GM19240 (cell line): ENCODE results near the gene IGFBP4.

Experiments used
- DNase-seq: peaks from one replicate; pipeline ENCODE4 v3.0.0; 2011; ENCODE audit warnings: low spot score; ENCODE audit not compliant: insufficient read length

IGFBP4 gene

GRCh38 chr17:40454613-40454995 lies 11.4 kb downstream of the IGFBP4 start:
- DNase-seq, result no peak

- no peak for DNase-seq
Measured at GRCh38 chr17:40456396-40456951, 13.2 kb downstream of the IGFBP4 start.

- no peak for DNase-seq
Measured at GRCh38 chr17:40457369-40457768, 14.1 kb downstream of the IGFBP4 start.

- DNase-seq, result no peak
Measured at GRCh38 chr17:40457964-40458791, 14.9 kb downstream of the IGFBP4 start.

- no peak for DNase-seq
Measured at GRCh38 chr17:40458851-40459482, 15.7 kb downstream of the IGFBP4 start.

- DNase-seq, result no peak
Measured at GRCh38 chr17:40459636-40460603, 16.7 kb downstream of the IGFBP4 start.

- DNase-seq, result no peak
Measured at GRCh38 chr17:40460604-40460967, 17.3 kb downstream of the IGFBP4 start.

GRCh38 chr17:40460968-40461731 lies 17.9 kb downstream of the IGFBP4 start:
- no peak for DNase-seq

- no peak for DNase-seq
Measured at GRCh38 chr17:40461732-40462342, 18.6 kb downstream of the IGFBP4 start.

- no peak for DNase-seq
Measured at GRCh38 chr17:40462343-40463121, 19.3 kb downstream of the IGFBP4 start.

- DNase-seq, result no peak
Measured at GRCh38 chr17:40463122-40463550, 19.9 kb downstream of the IGFBP4 start.

GRCh38 chr17:40464392-40464855 lies 21.2 kb downstream of the IGFBP4 start:
- no peak for DNase-seq

GRCh38 chr17:40466298-40466971 lies 23.2 kb downstream of the IGFBP4 start:
- no peak for DNase-seq

GRCh38 chr17:40467281-40467867 lies 24.1 kb downstream of the IGFBP4 start:
- no peak for DNase-seq

GRCh38 chr17:40468560-40468959 lies 25.3 kb downstream of the IGFBP4 start:
- no peak for DNase-seq

GRCh38 chr17:40469805-40470675 lies 26.8 kb downstream of the IGFBP4 start:
- DNase-seq, result no peak
